Neural cell (in vitro differentiated cells): ENCODE measurements around the gene PDYN. TPM values are rescaled to one million over a fixed set of nuclear protein-coding genes. Genes with fewer than 3 reads are reported as not detected.

ENCODE experiments used
- H2AFZ ChIP-seq: fragments of 200-600, 300-800 bp; sonication (generic), shearing (Covaris generic); 2 replicates; pipeline ENCODE4 v1.6.0; 2014; ENCODE audit warnings: low read depth, mild to moderate bottlenecking, antibody characterized with exemption, low read length, moderate library complexity
- H3F3A ChIP-seq: fragments of 200-600 bp; shearing (Covaris generic); 2 replicates; pipeline ENCODE4 v1.6.1; 2016; ENCODE audit warnings: mild to moderate bottlenecking, moderate library complexity, mixed read lengths, antibody characterized with exemption, low read length; ENCODE audit not compliant: insufficient read depth, poor library complexity, severe bottlenecking
- H3K27ac ChIP-seq: fragments of 200-600, 300-800 bp; sonication (generic), shearing (Covaris generic); 2 replicates; pipeline ENCODE4 v1.5.1; 2014; ENCODE audit warnings: mild to moderate bottlenecking, low read length, moderate library complexity
- H3K27me3 ChIP-seq: fragments of 300-800, 200-600 bp; sonication (generic), shearing (Covaris generic); 2 replicates; pipeline ENCODE4 v1.6.0; 2014; ENCODE audit warnings: mild to moderate bottlenecking, low read depth, low read length, moderate library complexity; ENCODE audit not compliant: insufficient read depth
- H3K36me3 ChIP-seq: fragments of 300-800, 200-600 bp; sonication (generic), shearing (Covaris generic); 2 replicates; pipeline ENCODE4 v1.5.1; 2014; ENCODE audit warnings: mild to moderate bottlenecking, antibody characterized with exemption, low read length, moderate library complexity; ENCODE audit not compliant: insufficient read depth
- H3K4me2 ChIP-seq: fragments of 300-800, 200-600 bp; sonication (generic), shearing (Covaris generic); 2 replicates; pipeline ENCODE4 v1.6.0; 2014; ENCODE audit warnings: mild to moderate bottlenecking, low read length
- H3K4me3 ChIP-seq: fragments of 300-800, 200-600 bp; sonication (generic), shearing (Covaris generic); 2 replicates; pipeline ENCODE4 v1.5.1; 2014; ENCODE audit warnings: mild to moderate bottlenecking, low read length, moderate library complexity
- H3K79me2 ChIP-seq: fragments of 200-600 bp; shearing (Covaris generic); replicated peaks from 2 replicates; pipeline ENCODE4 v1.6.0; 2014; ENCODE audit warnings: mild to moderate bottlenecking, low read length, moderate library complexity; ENCODE audit not compliant: insufficient read depth
- H3K9ac ChIP-seq: fragments of 300-800, 200-600 bp; sonication (generic), shearing (Covaris generic); 2 replicates; pipeline ENCODE4 v1.6.1; 2016; ENCODE audit warnings: mild to moderate bottlenecking, low read length, mixed read lengths
- H3K9me2 ChIP-seq: fragments of 200-600 bp; shearing (Covaris generic); 2 replicates; pipeline ENCODE4 v1.6.1; 2016; ENCODE audit warnings: mild to moderate bottlenecking, low read length, mixed read lengths; ENCODE audit not compliant: insufficient read depth
- H3K9me3 ChIP-seq: fragments of 200-600, 300-800 bp; sonication (generic), shearing (Covaris generic); 2 replicates; pipeline ENCODE4 v1.6.1; 2016; ENCODE audit warnings: mild to moderate bottlenecking, mixed run types, low read length, moderate library complexity, mixed read lengths
- H4K20me1 ChIP-seq: fragments of 200-600 bp; shearing (Covaris generic); 2 replicates; pipeline ENCODE4 v1.6.1; 2016; ENCODE audit warnings: mild to moderate bottlenecking, mixed run types; ENCODE audit not compliant: insufficient read depth
- CTCF ChIP-seq: fragments of 450-650 bp; IDR thresholded peaks from 2 replicates; pipeline ENCODE4 v1.5.1; 2014; ENCODE audit warnings: antibody characterized with exemption, mild to moderate bottlenecking, moderate library complexity; ENCODE audit not compliant: poor library complexity, severe bottlenecking
- EP300 ChIP-seq: fragments of 450-650 bp; conservative IDR thresholded peaks from 2 replicates; pipeline ENCODE4 v1.6.1; 2014; ENCODE audit warnings: antibody characterized with exemption, mild to moderate bottlenecking, moderate library complexity; ENCODE audit not compliant: poor library complexity, severe bottlenecking
- EZH2 ChIP-seq: fragments of 200-600, 300-800 bp; shearing (Covaris generic), sonication (generic); IDR thresholded peaks from 2 replicates; pipeline ENCODE4 v1.6.1; 2014; ENCODE audit warnings: antibody characterized with exemption, low read length, borderline replicate concordance, mild to moderate bottlenecking; ENCODE audit not compliant: insufficient read depth, poor library complexity, severe bottlenecking
- MXI1 ChIP-seq: fragments of 450-650 bp; conservative IDR thresholded peaks from 2 replicates; pipeline ENCODE4 v1.6.1; 2014; ENCODE audit warnings: antibody characterized with exemption, mild to moderate bottlenecking; ENCODE audit not compliant: poor library complexity, severe bottlenecking
- POLR2AphosphoS5 ChIP-seq: IDR thresholded peaks from 2 replicates; pipeline ENCODE4 v1.6.1; 2012
- RAD21 ChIP-seq: fragments of 450-650 bp; conservative IDR thresholded peaks from 2 replicates; pipeline ENCODE4 v1.6.1; 2014; ENCODE audit warnings: antibody characterized with exemption, mild to moderate bottlenecking, moderate library complexity
- SMC3 ChIP-seq: fragments of 450-650 bp; conservative IDR thresholded peaks from 2 replicates; pipeline ENCODE4 v1.6.1; 2014; ENCODE audit warnings: antibody characterized with exemption, mild to moderate bottlenecking, moderate library complexity; ENCODE audit not compliant: poor library complexity
- TAF1 ChIP-seq: IDR thresholded peaks from 2 replicates; pipeline ENCODE4 v1.6.1; 2012; ENCODE audit warnings: low read depth
- polyA plus RNA-seq: library from polyadenylated mRNA; depleted of rRNA; stranded (reverse); fragments of >200 nt; gene quantifications from 2 replicates; pipeline ENCODE4 v1.2.3, GENCODE V29; 2014
- TF ChIP-seq, protein P1 (sequence below): IDR thresholded peaks from 2 replicates; pipeline ENCODE4 v1.6.1; 2012; ENCODE audit warnings: borderline replicate concordance

PDYN gene
- polyA plus RNA-seq, 1 donor from 2014 or later = 17.3 TPM

DNA sequence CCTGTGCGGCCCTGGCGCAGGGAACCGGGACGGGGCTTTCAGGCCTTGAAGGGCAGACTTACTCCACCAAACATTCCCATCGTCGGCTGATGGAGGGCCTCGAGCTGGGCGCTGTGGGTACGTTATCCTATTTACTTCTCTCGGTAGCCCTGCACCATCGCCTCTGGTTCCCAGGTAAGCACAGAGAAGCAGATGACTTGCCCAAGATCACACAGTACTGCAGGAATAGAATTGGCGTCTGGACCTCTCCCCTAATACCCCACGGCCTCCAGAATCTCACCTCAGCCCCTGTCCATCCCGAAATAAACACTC lies 46.4 kb downstream of the PDYN start:
- Histone ChIP-seq H3K4me3 (no peak overlapping the region), H3K9ac (no peak overlapping the region)

DNA sequence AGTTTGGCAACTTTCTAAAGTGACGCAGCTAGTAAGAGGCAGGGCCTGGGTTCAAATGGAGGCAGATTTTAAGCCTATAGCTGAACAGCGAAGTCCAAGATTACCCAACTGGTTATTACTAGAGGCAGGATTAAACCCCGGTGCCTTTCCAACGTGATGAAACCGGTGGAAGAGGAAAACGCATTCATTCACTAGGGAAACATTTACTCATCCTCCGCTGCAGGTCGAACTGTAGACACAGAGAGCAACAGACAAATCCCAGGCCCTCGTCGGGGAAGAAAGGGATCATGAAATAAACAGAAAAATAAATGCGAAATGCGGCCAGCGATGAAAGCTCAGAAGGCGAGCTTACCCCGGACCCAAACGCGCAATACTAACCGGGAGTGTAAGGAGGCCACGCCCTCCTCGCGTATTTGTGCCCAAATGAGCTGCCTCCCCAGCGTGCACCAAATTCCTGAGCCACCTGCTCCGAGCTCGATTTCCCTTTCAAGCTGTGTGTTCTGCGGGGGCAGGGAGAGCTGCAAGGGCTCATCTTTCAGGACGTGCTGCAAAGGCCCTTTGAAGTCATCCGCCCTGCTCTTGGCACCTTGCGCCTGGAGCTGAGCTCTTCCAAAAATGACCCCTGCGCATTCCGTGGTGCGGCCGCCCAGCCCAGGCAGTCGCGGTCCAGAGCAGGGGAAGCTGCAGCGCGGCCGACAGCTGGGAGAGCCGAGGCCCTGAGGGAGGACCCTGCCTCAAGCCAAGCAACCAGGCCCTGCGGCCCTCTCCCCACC lies 46.9 kb downstream of the PDYN start:
- Histone ChIP-seq H3K4me2 (no peak overlapping the region), H3K9me2 (no peaks in the 10 kb centered on the region), H3K27me3 (peaks cover 22% of the 10 kb centered on the region), H4K20me1 (no peaks in the 10 kb centered on the region), H3K4me3 (no peak overlapping the region), H3K9me3 (no peaks in the 10 kb centered on the region), H2AFZ (peak overlapping the region; percentile 21), H3K36me3 (no peaks in the 10 kb centered on the region), H3F3A (no peaks in the 10 kb centered on the region), H3K79me2 (no peaks in the 10 kb centered on the region), H3K9ac (no peak overlapping the region), H3K27ac (no peak overlapping the region)
- no peak for TF ChIP-seq TAF1
- TF ChIP-seq EZH2 = no peak
- TF ChIP-seq POLR2AphosphoS5 = no peak
- TF ChIP-seq EP300 = no peak
- TF ChIP-seq, protein P1, sequence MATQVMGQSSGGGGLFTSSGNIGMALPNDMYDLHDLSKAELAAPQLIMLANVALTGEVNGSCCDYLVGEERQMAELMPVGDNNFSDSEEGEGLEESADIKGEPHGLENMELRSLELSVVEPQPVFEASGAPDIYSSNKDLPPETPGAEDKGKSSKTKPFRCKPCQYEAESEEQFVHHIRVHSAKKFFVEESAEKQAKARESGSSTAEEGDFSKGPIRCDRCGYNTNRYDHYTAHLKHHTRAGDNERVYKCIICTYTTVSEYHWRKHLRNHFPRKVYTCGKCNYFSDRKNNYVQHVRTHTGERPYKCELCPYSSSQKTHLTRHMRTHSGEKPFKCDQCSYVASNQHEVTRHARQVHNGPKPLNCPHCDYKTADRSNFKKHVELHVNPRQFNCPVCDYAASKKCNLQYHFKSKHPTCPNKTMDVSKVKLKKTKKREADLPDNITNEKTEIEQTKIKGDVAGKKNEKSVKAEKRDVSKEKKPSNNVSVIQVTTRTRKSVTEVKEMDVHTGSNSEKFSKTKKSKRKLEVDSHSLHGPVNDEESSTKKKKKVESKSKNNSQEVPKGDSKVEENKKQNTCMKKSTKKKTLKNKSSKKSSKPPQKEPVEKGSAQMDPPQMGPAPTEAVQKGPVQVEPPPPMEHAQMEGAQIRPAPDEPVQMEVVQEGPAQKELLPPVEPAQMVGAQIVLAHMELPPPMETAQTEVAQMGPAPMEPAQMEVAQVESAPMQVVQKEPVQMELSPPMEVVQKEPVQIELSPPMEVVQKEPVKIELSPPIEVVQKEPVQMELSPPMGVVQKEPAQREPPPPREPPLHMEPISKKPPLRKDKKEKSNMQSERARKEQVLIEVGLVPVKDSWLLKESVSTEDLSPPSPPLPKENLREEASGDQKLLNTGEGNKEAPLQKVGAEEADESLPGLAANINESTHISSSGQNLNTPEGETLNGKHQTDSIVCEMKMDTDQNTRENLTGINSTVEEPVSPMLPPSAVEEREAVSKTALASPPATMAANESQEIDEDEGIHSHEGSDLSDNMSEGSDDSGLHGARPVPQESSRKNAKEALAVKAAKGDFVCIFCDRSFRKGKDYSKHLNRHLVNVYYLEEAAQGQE = no peak
- no peak for TF ChIP-seq SMC3
- no peak for TF ChIP-seq CTCF
- TF ChIP-seq RAD21 = no peak
- no peak for TF ChIP-seq MXI1

More for the DNA sequence above, 46.4 kb downstream of the PDYN start:
- H3K27ac ChIP-seq = no peak overlapping the region
- no peaks in the 10 kb centered on the region for H3K9me3 ChIP-seq
- H3K4me2 ChIP-seq = no peak overlapping the region
- H3K36me3 ChIP-seq = no peaks in the 10 kb centered on the region
- H3K9me2 ChIP-seq = no peaks in the 10 kb centered on the region
- no peaks in the 10 kb centered on the region for H3K79me2 ChIP-seq
- TF ChIP-seq SMC3 (no peak), EZH2 (no peak), MXI1 (no peak), POLR2AphosphoS5 (no peak), CTCF (no peak)
- TF ChIP-seq, protein P1 = no peak
- no peaks in the 10 kb centered on the region for H4K20me1 ChIP-seq
- H3F3A ChIP-seq = no peaks in the 10 kb centered on the region
- peaks cover 22% of the 10 kb centered on the region for H3K27me3 ChIP-seq
- H2AFZ ChIP-seq = no peak overlapping the region
